Stimulated activated CD4-positive, alpha-beta T cell treated with anti-CD3 and anti-CD28 coated beads, Interleukin-15, amount 100 ng/mL, for 24 hours (primary cell): Measurements from ENCODE around the gene SPATA31A5.
"Not testable (repeated sequence)": the region's sequence is repeated elsewhere in the genome, so short reads cannot be mapped to it uniquely, and the experiment has no call there.

Experiments used
- DNase-seq: peaks from one replicate; pipeline ENCODE4 v3.0.0-alpha.2; 2020

SPATA31A5 gene

GRCh38 chr9:60914107-60914506 is at the start of gene SPATA31A5:
SPATA31A5 (plus strand) TSS chr9:60914407; CDS start chr9:60914436, 29 bp downstream.
- DNase-seq: not testable (repeated sequence)

DNA sequence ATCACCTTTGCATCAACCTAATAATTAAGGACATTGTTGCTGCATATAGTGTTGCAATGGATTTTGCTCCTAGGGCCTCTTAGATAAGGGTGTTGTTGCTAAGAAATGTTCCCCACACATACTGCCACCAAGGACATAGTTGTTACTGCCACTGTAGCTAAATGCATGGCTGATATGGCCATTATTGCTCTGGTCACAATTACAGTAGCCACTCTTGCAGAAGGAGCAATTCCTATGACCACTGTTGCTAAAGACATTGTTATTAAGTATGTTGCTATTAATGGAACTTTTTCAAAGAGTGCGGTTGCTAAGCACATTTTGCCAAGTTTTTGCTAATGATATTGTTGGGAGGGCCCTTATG is 48.8 kb downstream of the SPATA31A5 start:
- DNase-seq: not testable (repeated sequence)

DNA sequence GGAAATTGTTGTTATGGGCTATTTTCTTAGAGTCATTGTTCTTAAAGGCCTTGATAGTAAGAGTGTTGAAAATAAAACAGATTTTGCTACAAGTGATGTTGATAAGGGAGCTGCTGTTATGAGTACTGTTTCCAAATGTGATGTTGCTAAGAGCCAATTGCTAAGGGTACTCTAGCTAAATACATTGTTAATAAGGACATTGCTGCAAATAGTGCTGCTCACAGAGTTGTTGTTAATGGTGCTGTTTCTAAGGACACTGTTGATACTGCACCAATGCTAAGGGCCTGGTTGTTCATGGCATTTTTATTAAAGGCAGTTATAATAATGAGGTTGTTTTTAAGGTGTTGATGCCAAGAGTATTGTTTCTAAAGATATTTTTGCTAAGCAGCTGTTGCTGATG is 52.2 kb downstream of the SPATA31A5 start:
- DNase-seq: not testable (repeated sequence)
